ENCODE data around the gene HAUS5.
"Not testable (repeated sequence)": the region's sequence is repeated elsewhere in the genome, so short reads cannot be mapped to it uniquely, and the experiment has no call there.

The HAUS5 gene

DNA sequence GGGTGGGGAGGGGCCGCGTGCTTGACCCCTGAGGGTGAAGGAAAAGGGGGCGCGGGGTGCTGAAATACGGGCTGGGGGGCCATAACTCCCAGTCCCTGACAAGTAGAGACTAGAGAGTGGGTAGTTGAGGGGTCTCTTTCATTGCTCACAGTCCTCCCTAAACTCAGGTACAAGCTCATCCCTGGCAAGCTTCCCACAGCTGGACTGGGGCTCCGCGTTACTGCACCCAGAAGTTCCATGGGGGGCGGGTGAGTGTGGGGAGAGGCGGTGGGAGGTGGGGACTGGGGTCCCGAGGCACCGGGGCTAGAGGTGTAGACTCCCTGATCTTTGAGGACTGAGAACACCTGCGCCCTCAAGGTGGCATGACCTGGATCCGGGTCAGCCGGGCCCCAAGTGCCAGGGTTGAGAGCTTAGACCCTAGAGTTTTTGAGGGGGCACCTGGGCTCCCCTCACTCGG is 30.3 kb downstream of the HAUS5 start:
- DNase-seq (ENCODE audit: low read depth) = no peak

DNA sequence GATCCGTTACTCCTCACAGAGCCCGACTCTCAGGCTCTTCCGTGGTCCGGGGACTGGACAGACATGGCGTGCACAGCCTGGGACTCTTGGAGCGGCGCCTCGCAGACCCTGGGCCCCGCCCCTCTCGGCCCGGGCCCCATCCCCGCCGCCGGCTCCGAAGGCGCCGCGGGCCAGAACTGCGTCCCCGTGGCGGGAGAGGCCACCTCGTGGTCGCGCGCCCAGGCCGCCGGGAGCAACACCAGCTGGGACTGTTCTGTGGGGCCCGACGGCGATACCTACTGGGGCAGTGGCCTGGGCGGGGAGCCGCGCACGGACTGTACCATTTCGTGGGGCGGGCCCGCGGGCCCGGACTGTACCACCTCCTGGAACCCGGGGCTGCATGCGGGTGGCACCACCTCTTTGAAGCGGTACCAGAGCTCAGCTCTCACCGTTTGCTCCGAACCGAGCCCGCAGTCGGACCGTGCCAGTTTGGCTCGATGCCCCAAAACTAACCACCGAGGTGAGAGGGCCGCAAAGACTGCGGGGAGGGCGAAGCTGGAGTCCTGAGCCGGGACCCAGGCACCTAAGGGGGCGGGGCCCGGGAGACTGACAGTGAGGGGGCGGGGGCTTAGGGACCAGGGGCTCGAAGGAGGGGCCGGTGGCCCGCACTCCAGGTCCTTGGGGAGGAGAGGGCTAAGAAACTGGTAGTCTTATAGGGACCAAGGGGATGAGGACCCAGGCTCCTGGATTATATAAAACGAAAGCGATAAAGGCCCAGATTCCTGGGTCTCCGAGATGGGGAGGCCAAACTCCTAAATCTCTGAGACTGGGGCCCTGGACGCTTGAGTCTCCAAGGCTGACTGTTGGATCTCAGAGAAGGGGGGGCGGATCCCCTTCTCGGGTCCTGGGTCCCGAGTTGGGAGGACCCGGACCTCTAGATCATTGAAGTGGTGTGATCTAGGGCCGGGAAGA is 31.0 kb downstream of the HAUS5 start:
- peak; percentile 62 for DNase-seq (ENCODE audit: low read depth)

DNA sequence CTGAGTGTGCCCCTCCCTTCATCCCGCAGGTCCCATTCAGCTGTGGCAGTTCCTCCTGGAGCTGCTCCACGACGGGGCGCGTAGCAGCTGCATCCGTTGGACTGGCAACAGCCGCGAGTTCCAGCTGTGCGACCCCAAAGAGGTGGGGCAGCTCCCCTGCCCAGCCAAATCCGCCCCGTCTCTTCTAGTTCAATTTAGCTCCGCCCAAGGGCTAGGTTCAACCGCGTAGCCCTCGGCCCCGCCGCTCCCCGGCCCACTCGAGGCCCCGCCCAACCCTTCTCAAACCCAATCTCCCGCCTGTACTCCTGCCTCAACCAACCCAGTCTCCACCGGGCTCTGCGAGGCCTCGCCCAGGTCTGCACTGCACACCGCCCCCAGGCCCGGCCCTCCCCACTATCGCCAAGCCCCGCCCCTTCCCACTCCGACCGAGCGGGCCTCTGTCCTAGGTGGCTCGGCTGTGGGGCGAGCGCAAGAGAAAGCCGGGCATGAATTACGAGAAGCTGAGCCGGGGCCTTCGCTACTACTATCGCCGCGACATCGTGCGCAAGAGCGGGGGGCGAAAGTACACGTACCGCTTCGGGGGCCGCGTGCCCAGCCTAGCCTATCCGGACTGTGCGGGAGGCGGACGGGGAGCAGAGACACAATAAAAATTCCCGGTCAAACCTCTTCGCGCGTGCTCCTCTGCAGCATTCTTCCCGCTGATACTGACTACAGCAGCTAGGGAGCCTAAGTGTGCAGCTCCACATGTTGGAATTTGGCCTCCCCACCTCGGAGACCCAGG is 31.9 kb downstream of the HAUS5 start:
- DNase-seq (ENCODE audit: low read depth) = peak; percentile 88

DNA sequence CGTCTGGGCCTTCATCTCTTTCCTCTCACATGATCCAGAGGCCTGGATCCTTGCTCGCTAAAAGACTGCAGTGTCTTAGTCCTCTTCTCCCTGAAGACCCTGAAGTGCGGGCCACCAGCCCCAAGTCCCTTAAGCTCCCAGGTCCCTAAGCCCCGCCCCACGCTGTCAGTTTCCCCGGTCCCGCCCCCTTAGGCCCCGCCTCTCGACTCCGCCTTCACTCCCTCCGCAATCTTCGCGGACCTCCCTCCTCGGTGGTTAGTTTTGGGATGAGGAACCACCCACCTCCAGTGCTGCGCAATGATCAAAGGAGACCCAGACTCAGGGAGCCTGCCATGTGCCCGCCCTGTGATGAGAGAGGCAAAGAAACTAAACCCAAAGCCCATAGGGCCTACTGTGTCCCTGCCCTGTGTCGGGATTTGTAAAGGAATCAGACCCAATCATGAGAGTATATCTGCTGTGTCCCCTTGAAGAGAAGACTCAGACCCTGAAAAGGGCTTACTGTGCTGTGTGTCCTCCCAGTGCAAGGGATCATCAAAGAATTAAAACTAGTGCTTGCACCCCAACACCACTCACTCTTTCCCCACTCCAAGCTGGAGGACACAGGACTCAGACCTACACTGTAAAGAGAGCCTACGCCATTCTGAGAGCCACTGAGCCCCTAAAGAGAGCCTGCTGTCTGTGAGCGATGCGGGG is 32.6 kb downstream of the HAUS5 start:
- peak; percentile 51 for DNase-seq (ENCODE audit: low read depth)

DNA sequence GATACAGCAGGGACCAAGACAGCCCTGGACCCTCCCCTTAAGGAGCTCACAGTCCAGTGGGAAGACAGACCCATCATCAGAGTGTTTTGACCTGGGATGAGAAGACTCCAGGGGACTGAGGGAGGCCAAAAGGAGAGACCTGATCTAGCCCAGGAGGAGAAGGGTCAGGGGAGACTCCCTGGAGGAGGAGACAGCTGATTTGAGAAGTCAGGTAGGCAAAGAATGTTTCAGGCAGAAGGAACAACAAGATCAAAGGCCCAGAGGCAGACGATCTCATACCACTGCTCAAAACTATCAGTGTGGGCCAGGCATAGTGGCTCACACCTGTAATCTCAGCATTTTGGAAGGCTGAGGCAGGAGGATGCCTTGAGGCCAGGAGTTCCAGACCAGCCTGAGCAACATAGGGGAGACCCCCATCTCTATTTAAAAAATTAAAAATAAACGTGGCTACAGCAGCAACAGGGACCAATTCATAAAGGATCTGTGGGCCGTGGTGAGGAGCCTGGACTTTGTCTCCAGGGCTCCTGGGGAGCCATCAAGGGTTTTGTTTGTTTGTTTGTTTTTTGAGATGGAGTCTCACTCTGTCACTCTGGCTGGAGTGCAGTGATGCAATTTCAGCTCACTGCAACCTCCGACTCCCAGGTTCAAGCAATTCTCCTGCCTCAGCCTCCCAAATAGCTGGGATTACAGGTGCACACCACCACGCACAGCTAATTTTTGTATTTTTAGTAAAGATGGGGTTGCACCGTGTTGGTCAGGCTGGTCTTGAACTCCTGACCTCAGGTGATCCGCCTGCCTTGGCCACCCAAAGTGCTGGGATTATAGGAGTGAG is 33.4 kb downstream of the HAUS5 start:
- no peak for DNase-seq (ENCODE audit: low read depth)

DNA sequence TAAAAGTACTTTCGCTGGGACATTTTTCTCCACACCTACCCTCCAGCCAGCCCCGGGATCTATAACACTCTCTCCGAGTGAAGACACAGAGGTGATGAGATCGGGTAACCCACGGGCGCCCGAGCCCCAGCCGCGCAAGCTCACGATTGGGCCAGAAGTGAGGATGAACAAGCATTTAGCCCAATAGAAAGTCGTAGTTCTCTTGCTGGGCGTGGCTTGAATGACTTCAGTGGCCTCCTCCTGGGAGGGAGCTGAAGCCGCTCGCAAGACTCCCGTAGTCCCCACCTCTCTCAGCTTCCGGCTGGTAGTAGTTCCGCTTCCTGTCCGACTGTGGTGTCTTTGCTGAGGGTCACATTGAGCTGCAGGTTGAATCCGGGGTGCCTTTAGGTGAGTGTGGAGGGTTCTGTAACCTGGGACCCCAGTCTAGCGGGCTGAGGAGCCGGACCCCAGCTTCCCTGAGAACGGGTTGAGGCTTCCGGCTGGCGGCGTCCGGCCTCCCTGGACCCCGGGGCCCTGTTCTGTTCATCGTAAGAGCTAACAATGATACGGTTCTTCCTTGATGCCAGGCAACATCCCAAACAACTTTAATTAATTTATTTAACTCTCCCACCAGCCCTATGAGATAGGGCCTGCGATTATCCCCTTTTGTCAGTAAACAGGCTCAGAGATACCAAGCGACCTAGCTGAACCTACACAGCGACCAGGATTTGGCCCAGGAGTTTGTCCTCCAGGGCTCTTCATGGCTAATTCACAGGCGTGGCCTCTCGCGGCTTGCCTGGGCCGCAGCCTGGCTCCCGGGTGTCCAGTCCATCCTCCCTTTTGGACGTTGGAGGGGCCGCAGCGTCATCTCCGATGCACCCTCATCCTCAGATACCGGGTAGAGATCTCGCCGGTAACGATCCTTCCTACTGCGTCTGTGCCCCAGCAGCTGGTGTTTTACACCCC is 35.8 kb downstream of the HAUS5 start, which contains the start of gene COX6B1:
COX6B1 (plus strand) TSS at position 307 of the 945 bp plus-strand sequence. CDS start 2,921 bp downstream, outside the sequence.
- DNase-seq (ENCODE audit: low read depth) = peak; percentile 78

DNA sequence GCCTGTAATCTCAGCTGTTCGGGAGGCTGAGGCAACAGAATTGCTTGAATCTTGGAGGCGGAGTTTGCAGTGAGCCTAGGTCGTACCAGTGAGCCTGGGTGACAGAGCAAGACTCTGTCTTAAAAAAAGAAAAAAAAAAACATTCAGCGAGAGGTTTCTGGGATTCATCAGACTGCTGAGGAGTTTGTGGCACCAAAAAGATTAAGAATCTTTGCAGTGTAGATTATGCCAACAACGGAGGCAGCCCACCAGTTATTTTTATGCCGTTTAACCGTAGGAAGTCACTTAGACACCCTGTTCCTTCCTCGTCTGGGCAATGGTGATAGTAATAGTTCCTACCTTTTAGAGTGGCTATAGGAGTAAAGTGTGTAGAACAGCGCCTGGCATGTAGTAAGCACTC is 38.0 kb downstream of the HAUS5 start:
- DNase-seq (ENCODE audit: low read depth) = no peak

DNA sequence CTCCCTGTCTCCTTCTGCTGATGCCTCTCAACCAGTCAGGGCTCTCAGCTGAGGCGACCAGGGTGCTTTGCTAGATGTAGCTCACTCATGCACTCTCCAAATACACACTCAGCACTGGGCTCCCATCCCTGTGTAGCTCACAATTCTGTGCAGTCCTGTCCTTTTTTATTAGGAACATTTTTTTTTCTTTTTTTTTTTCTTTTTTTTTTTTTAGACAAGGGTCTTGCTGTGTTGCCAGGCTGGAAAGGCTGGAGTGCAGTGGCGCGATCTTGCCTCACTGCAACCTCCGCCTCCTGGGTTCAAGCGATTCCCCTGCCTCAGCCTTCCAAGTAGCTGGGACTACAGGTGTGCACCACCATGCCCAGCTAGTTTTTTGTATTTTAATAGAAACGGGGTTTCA is 42.3 kb downstream of the HAUS5 start:
- not testable (repeated sequence) for DNase-seq (ENCODE audit: low read depth)

DNA sequence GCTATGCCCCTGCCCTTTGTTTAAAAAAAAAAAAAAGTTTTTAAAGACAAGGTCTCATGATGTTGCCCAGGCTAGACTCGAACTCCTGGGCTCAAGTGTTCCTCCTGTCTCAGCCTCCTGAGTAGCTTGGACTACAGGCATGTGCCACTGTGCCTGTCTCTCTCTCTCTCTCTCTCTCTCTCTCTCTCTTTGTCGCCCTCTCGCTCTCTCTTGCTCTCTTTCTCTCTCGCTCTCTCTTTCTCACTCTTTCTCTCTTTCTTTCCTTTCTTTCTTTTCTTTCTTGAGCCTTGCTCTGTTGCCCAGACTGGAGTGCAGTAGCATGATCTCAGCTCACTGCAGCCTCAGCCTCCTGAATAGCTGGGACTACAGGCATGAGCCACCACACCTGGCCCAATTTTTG is 43.1 kb downstream of the HAUS5 start:
- DNase-seq (ENCODE audit: low read depth) = no peak

DNA sequence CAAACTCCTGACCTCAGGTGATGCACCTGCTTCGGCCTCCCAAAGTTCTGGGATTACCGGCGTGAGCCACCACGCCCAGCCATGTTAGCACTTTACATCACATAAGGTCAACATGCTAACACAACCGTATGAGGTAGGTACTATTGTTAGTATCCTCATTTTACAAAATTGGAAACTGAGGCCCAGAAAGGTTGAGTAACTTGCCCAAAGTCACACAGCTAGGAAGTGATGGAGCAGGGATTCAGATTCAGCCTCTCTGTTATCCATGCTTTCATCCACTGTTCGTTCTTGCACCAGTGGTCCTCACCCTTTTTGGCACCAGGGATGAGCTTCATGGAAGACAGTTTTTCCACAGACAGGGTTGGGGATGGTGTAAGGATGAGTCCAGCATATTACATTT is 44.2 kb downstream of the HAUS5 start:
- DNase-seq (ENCODE audit: low read depth) = no peak

DNA sequence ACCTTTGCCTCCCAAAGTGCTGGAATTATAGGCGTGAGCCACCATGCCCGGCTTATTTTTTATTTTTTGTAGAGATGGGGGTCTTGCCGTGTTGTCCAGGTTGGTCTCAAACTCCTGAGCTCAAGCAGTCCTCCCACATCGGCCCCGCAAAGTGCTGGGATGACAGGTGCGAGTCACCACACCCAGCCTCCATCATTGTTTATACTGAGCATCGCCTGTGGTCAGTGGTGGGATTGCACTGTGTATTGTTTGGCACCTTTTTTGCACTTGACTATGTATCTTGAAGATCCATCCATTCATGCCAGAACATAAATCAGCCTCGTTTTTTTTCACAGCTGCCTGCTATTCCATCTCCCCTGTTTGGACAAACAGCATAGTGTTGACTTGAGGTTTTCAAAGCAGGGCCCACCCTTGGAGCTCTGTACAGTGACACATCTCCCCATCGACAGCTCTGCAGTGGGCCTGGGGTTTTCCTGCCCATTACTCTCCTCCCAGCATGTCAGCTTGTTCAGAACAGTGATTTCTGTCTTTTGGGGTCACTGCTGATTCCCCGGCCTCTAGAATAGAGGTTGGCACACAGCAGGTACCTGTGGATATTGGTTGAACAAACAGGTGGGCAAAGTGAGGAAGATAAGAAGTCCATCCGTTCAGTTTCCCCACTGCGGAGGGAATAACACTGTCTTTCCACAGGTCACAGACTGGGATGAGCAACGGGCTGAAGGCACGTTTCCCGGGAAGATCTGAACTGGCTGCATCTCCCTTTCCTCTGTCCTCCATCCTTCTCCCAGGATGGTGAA is 45.6 kb downstream of the HAUS5 start:
- no peak for DNase-seq (ENCODE audit: low read depth)

DNA sequence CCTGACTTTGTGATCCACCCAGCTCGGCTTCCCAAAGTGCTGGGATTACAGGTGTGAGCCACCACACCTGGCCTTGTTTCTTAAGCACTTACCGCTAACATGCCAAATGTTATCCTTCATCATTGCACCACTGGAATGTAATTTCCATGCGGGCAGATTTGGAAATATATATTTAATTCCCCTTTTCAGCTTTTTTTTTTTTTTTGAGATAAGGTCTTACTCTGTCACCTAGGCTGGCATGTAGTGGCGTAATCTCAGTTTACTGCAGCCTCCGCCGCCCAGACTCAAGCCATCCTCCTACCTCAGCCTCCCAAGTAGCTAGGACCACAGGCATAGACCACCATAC is 49.4 kb downstream of the HAUS5 start:
- DNase-seq (ENCODE audit: low read depth) = no peak

DNA sequence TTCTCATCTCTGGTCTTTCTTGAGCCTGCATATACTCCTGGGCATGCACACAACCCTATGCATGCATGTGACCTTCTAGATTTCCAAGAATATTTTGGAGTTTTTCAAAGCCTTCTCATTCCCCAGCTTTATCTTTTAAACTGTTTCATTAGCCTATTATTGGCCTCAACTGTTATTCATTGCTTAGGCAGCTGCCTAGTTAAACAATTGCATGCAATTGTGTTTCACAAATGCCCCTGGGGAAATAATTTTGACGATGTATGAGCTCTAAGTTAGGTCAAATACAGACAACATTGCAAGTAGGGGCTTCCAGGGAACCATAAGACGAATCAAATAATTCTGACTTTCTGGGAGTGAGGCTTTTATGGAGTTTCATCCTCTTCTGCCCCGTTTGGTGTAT is 51.4 kb downstream of the HAUS5 start:
- DNase-seq (ENCODE audit: low read depth) = no peak

DNA sequence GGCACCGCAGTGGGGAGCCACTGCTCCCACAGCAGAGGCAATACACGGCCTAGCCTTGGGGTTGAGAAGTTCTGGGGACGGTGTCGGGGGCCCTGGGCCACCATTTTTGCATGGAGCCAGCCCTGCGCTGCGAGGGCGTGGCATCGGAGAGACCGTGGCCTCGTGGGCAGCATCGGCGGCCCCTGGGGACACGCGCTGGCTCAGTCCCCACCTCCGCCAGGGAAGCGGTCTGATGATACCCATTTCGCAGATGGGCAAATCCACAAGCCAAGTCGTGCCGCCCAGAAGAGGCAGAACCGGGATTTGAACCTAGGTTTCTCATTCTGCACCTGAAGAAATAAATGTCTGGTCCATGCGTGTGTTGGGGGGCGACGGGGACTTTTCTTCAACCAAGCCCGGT is 52.6 kb downstream of the HAUS5 start:
- DNase-seq (ENCODE audit: low read depth) = no peak

DNA sequence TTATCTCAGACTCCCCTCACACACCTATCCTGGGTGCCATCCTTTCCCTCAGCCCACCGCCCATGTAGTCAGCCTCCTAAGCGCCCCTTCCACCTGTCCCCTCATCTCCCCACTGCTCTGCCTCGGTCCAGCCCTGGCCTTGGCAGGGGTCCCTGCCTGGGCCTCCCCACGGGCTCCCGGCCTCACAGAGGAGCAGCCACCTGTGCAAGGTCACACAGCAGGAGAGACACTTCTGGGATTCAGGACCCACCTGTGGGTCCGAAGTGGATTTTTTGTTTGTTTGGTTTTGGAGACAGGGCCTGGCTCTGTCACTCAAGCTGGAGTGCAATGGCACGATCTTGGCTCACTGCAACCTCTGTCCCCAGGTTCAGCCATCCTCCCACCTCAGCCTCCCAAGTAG is 53.1 kb downstream of the HAUS5 start:
- DNase-seq (ENCODE audit: low read depth) = no peak

DNA sequence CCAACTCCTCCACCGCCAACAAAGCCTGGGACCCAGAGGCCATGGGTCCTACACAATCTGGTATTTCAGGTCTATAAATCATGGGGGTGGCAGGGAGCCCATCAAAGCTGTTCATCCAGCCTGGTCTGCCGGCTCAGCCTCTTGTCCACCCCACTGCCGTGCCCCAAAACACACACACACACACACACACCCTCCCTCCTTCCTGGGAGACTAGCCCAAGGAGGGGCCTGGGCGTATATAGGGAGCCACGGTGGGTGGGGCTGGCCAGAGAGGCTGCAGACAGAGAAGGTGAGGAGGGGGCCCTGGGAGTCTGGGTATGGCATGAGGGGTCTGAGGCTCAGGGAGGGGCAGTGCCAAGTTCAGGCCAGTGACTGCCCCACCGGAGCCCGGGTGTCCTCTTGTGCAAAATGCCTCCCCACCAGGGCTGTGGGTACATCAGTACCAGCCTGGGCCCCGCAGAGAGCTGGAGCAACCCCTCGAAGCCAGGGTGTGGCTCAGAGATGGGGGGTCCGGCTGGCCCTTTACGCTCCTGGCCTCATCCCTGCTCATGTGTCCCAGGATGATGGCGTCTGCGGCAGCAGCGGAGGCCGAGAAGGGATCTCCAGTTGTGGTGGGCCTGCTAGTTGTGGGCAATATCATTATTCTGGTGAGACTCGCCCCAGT is 53.8 kb downstream of the HAUS5 start, which contains the start of gene UPK1A:
UPK1A (plus strand) TSS at position 267 of the 663 bp plus-strand sequence; CDS start at position 563, 296 bp downstream.
- DNase-seq (ENCODE audit: low read depth) = no peak

DNA sequence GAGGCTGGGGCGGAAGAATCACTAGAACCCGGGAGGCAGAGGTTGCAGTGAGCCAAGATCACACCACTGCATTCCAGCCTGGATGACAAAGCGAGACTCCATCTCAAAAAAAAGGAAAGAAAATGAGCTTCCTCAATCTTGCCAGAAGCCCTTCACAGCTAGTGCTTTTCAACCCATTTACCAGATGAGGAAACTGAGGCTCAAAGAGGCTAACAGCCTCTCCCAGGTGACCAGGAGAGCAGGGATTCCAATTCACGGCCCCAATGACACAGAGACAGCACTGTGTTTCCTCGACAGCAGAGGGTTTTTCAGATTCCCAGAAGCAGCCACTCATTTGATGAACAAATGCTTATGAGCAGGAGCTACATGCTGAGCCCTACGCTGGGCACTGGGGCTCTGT is 57.0 kb downstream of the HAUS5 start:
- no peak for DNase-seq (ENCODE audit: low read depth)

DNA sequence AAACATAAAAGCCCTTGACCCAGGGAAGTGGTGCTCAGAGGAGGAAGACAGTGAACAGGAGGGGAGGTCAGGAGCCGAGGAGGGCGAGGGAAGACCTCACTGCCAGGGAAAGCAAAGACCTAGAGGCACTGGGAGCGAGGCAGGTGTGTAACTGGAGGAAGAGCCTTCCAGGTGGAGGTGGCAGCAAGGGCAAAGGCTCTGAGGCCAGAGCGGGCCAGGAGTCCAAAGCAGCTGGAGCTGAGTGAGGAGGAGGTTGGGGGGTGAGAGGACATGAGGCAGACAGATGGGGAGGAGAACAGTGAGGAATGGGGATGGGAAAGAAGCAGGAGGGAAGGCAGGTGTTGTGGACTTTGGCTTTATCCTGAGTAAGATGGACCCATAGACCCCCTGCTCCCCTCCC is 57.4 kb downstream of the HAUS5 start:
- no peak for DNase-seq (ENCODE audit: low read depth)

DNA sequence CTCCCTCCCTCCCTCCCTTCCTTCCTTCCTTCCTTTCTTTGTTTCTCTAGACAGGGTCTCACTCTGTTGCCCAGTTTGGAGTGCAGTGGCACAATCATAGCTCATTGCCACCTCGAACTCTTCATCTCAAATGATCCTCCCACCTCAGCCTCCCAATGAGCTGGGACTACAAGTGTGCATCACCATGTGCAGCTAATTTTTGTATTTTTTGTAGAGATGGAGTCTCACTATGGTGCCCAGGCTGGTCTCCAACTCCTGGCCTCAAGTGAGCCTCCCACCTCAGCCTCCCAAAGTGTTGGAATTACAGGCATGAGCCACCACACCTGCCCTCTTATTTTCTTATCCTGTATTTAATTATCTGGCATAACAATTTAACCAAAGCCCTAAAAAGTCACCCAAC is 58.2 kb downstream of the HAUS5 start:
- no peak for DNase-seq (ENCODE audit: low read depth)

Measured in stimulated activated CD8-positive, alpha-beta memory T cell treated with anti-CD3 and anti-CD28 coated beads, Interleukin-15, amount 100 ng/mL, for 1 hour (primary cell).